ENCODE measurements around the gene NF2.

NF2 gene

DNA sequence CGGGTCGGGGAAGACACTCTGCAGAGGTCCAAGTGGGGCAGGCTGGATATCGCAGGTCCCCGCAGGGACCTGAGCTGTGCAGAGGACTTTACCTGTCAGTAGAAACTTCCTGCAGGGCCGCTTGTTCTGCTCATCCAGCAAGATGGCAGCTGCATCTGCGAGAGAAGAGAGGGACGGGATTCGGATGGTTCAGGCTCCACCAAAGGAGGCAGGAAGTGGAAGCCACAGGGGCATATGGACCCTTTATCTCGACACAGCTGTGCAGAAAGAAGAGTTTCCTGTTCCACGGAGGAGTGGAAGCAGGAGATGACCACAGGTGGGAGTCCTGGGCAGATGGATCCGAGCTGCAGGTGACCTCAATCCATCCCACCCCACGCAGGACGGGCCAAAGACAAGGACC is 138.9 kb downstream of the NF2 start:
- H3K36me3 ChIP-seq (ENCODE audit: control insufficient read depth, low read length), result no peaks in the 10 kb centered on the region
- H4K20me1 ChIP-seq (ENCODE audit: control insufficient read depth, insufficient read depth, low read depth, low read length), result no peaks in the 10 kb centered on the region
- no peak overlapping the region for H3K27ac ChIP-seq (ENCODE audit: low read depth, low read length)
- H3K79me2 ChIP-seq (ENCODE audit: control insufficient read depth, low read length), result no peaks in the 10 kb centered on the region
- TF ChIP-seq, protein P1, sequence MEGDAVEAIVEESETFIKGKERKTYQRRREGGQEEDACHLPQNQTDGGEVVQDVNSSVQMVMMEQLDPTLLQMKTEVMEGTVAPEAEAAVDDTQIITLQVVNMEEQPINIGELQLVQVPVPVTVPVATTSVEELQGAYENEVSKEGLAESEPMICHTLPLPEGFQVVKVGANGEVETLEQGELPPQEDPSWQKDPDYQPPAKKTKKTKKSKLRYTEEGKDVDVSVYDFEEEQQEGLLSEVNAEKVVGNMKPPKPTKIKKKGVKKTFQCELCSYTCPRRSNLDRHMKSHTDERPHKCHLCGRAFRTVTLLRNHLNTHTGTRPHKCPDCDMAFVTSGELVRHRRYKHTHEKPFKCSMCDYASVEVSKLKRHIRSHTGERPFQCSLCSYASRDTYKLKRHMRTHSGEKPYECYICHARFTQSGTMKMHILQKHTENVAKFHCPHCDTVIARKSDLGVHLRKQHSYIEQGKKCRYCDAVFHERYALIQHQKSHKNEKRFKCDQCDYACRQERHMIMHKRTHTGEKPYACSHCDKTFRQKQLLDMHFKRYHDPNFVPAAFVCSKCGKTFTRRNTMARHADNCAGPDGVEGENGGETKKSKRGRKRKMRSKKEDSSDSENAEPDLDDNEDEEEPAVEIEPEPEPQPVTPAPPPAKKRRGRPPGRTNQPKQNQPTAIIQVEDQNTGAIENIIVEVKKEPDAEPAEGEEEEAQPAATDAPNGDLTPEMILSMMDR (IDR thresholded peaks at IDR 0.05; ENCODE audit: low read depth, low read length, poor library complexity, severe bottlenecking), result no peak
- no peak for TF ChIP-seq EZH2phosphoT487 (IDR thresholded peaks at IDR 0.05; ENCODE audit: borderline replicate concordance, low read length)
- H3K9me3 ChIP-seq (ENCODE audit: control insufficient read depth, insufficient read depth, low read length), result no peaks in the 10 kb centered on the region
- no peak overlapping the region for H3K4me3 ChIP-seq (ENCODE audit: low read length)
- H3K27me3 ChIP-seq (ENCODE audit: control insufficient read depth, low read length), result no peaks in the 10 kb centered on the region
- no peaks in the 10 kb centered on the region for H3F3A ChIP-seq (ENCODE audit: control insufficient read depth, insufficient read depth)
- no peaks in the 10 kb centered on the region for H3K4me1 ChIP-seq (ENCODE audit: control insufficient read depth, low read length)
- no peaks in the 10 kb centered on the region for H3K9me2 ChIP-seq (replicated peaks; ENCODE audit: control insufficient read depth, low read length)
- H3K4me2 ChIP-seq (ENCODE audit: low read length), result no peak overlapping the region

GRCh38 chr22:29744902-29745301 is 141.5 kb downstream of the NF2 start:
- no peaks in the 10 kb centered on the region for H3K9me3 ChIP-seq (ENCODE audit: control insufficient read depth, insufficient read depth, low read length)
- H3K36me3 ChIP-seq (ENCODE audit: control insufficient read depth, low read length), result no peaks in the 10 kb centered on the region
- no peaks in the 10 kb centered on the region for H3K4me1 ChIP-seq (ENCODE audit: control insufficient read depth, low read length)
- H4K20me1 ChIP-seq (ENCODE audit: control insufficient read depth, insufficient read depth, low read depth, low read length), result no peaks in the 10 kb centered on the region
- H3F3A ChIP-seq (ENCODE audit: control insufficient read depth, insufficient read depth), result no peaks in the 10 kb centered on the region
- H3K27me3 ChIP-seq (ENCODE audit: control insufficient read depth, low read length), result no peaks in the 10 kb centered on the region
- no peak overlapping the region for H3K27ac ChIP-seq (ENCODE audit: low read depth, low read length)
- TF ChIP-seq, protein P1 (IDR thresholded peaks at IDR 0.05; ENCODE audit: low read depth, low read length, poor library complexity, severe bottlenecking), result no peak
- TF ChIP-seq EZH2phosphoT487 (IDR thresholded peaks at IDR 0.05; ENCODE audit: borderline replicate concordance, low read length), result no peak
- H3K79me2 ChIP-seq (ENCODE audit: control insufficient read depth, low read length), result no peaks in the 10 kb centered on the region
- no peak overlapping the region for H3K4me2 ChIP-seq (ENCODE audit: low read length)
- no peak overlapping the region for H3K4me3 ChIP-seq (ENCODE audit: low read length)
- H3K9me2 ChIP-seq (replicated peaks; ENCODE audit: control insufficient read depth, low read length), result no peaks in the 10 kb centered on the region

DNA sequence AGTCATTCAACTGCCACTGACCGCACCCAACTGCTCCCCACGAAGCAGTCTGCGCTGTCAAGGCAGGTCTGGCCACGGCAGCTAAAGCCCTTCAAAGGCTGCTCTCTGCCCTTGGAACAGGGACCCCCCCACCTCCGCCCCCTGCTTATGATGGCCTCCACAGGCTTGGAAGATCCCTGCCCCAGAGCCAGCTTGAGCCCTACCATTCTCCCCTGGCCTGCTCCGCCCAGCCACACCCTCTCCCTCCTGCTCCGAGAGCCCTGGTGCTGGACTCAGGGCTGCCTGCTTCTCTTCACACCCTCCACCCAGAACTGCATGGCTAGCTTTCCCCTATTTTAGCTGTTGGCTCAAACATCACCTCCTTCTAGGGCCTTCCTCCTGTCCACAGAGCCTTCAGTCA is 144.4 kb downstream of the NF2 start:
- Histone ChIP-seq H3K27ac (ENCODE audit: low read depth, low read length) (no peak overlapping the region), H3K79me2 (ENCODE audit: control insufficient read depth, low read length) (no peaks in the 10 kb centered on the region), H3K4me2 (ENCODE audit: low read length) (no peak overlapping the region), H3K4me3 (ENCODE audit: low read length) (no peak overlapping the region), H4K20me1 (ENCODE audit: control insufficient read depth, insufficient read depth, low read depth, low read length) (no peaks in the 10 kb centered on the region), H3F3A (ENCODE audit: control insufficient read depth, insufficient read depth) (no peaks in the 10 kb centered on the region), H3K9me3 (ENCODE audit: control insufficient read depth, insufficient read depth, low read length) (no peaks in the 10 kb centered on the region), H3K9me2 (replicated peaks; ENCODE audit: control insufficient read depth, low read length) (no peaks in the 10 kb centered on the region), H3K27me3 (ENCODE audit: control insufficient read depth, low read length) (no peaks in the 10 kb centered on the region), H3K4me1 (ENCODE audit: control insufficient read depth, low read length) (no peaks in the 10 kb centered on the region), H3K36me3 (ENCODE audit: control insufficient read depth, low read length) (no peaks in the 10 kb centered on the region)
- TF ChIP-seq, protein P1 (IDR thresholded peaks at IDR 0.05; ENCODE audit: low read depth, low read length, poor library complexity, severe bottlenecking), result no peak
- TF ChIP-seq EZH2phosphoT487 (IDR thresholded peaks at IDR 0.05; ENCODE audit: borderline replicate concordance, low read length), result no peak
